Inflammatory macrophage treated with lipopolysaccharide for 1 hour (primary cell): ENCODE measurements around the gene RPS19BP1.
"Not testable (repeated sequence)": the region's sequence is repeated elsewhere in the genome, so short reads cannot be mapped to it uniquely, and the experiment has no call there.

Experiments used
- DNase-seq, 2 donors: peaks; one replicate each; pipeline ENCODE4 v3.0.0-alpha.2; 2020 to 2022

The RPS19BP1 gene

DNA sequence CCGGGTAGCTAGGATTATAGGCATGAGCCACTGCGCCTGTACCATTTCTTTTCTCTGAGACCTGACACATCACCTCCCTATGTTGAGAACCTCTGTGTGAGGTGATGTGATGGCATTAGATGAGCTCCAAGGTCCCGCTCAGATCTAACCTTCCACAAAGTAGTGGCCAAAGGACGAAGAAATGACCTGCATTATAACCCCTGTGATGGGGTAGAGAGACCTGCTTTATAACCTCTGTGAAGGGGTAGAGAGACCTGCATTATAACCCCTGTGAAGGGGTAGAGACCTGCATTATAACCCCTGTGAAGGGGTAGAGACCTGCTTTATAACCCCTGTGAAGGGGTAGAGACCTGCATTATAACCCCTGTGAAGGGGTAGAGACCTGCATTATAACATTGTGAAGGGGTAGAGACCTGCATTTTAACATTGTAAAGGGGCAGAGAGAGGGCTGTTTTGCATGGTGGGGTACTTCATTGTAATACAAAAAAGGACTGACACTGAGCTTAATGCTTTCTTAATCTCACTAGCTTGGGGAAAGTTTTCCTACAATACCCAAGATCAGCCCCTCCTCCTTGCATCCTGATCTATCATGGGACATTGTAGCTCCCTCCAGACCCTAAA lies 21.9 kb downstream of the RPS19BP1 start:
- no peak for DNase-seq

DNA sequence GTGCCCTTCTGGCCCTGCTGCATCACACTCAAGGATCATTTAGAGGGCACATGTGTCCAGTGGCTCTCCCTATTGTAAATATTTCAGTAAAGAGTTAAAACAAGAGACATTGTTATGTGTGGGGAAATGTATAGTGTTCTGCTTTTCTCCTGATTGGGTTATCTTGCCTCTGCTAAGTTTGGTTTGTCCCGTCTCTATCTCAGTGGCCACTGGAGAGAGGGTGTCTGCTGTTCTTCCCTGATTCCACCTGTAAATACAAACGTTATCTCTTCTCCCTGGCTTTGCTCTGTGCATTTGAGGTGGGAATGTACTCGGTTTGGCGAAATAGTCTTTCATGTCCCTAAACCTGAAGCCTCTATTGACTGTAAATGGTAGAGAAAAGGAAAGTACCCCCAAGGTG lies 24.2 kb downstream of the RPS19BP1 start:
- no peak for DNase-seq

DNA sequence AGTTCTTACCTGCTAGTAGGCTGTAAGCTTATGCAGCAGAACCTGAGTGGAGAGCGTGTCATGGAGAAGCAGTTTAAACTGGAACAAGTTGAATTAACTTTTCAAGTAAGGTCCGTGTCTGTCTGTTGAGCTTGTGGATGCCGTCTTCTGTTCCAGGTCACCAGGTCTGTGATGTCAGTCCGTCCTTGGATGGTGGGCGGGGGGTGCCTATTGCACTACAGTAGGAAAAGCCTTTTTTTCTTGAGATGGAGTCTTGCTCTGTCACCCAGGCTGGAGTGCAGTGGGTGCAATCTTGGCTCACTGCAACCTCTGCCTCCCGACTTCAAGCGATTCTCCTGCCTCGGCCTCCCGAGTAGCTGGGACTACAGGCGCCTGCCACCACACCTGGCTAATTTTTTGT lies 25.5 kb downstream of the RPS19BP1 start:
- not testable (repeated sequence) for DNase-seq

DNA sequence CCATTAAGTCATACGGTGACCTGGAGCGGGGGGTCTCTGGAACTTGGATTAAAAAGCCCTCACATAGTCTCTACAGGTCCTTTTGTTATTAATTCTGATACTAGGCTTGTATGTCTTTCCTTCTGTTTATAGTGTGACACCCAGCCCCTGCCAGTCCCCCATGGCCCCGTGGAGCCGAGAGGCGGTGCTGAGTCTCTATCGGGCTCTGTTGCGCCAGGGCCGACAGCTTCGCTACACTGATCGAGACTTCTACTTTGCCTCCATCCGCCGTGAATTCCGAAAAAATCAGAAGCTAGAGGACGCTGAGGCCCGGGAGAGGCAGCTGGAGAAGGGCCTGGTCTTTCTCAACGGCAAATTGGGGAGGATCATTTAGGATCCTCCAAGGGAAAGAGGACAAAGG lies 28.5 kb downstream of the RPS19BP1 start:
- no peak for DNase-seq

DNA sequence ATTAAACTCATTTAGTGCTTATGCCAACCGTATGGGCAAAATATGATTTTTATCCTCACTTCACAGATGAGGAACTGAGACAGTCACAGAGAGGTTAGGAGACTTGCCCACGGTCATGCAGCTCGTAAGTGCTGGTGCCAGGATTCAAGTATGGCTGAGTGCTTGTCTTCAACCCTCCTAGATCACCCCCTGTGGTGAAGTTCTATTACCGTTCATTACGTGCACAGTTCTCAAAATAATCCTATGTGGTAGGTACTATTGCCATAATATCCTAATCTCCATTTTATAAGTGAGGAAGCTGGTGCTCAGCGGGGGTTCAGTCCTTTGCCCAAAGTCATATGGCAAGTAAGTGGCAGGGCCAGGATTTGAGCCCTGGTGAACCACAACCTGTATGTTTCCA lies 28.9 kb downstream of the RPS19BP1 start:
- DNase-seq: no peak

DNA sequence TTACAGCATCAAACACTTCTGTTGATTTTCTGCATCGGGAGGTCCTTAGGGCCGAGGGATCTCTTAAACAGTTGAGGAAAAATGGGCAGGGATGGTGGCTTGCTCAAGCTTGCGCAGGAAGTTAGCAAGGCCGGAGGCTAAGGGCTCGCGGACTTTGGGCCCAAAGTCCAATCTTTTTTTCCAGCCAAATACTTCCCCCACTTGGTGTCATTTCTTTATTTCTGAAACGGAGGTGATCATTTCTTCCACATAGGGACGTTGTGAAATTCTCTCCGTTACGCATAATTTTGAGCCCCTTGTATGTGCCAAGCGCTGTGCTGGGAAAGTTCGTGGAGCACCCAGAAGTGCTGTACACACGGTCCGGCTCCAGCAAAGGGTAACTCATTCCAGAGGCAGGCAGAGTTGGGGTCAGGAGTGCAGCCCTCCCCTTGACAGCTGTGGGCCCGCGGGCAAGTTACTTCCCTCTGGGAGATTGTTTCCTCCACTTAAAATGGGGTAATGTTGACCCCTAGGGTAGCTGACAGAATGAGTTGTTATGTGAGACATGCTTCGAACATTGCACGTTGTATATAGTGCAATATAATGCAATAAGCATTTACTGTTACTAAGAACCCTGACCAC lies 29.6 kb downstream of the RPS19BP1 start:
- DNase-seq: peak in 1 of 2 donors; percentile 22

DNA sequence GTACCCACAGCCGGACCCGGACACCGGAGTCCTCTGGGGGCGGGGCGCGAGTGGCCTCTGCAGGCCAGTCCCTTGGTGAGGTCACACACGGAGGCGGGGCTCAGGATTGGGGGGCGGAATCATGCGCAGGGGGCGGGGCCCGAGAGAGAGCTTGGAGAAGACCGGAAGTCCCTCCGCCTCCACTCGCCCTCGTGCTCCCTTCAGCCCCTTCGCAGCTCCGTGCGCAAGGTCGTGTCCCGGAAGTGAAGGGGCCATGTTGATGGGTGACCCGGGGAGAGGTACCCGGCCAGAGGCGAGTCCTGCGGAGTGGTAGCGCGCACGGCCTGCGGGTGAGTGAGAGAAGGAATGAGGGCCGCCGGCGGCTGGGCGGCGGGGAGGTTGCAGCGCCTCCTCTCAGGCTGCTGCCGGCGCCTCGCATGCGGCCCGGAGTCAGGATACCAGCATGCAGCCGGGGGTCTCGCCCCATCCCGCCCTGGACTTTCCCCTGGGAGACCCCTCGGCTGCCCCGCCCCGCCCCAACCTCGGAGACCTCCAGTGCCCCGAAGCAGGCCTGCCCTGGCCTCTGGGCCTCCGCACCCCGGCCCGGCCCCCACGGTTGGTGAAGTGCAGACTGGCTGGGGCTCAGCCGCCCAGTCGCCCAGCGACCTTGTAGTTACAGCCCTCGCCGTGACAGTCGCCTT lies 30.3 kb downstream of the RPS19BP1 start, which contains the start of gene MIEF1:
Gene MIEF1, plus strand, starts transcription at position 182 of the 680 bp plus-strand sequence. CDS start 9,005 bp downstream, outside the sequence.
- DNase-seq: peak; percentile 96 to 99

DNA sequence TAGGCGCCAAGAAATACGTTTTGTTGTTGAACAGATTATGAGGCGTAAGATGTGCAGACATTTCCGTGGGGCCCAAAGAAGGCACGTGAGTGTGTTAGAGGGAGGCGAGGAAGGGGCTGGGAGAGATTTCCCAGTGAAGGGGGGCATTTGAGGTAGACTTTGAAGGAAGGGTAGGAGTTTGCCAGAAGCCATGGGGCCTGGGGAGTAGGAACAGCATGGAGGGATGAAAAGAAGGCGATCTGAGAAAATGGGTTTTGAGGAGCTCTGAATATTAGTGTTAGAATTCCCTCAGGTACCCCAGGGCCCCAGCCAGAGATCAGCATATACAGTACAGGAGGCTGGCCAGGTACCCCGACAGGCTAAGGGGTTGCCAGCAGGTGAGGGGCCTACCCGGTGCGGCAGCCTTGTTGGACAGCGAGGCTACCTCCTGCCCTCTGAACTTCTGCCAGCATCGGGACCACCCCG lies 30.9 kb downstream of the RPS19BP1 start:
- DNase-seq: no peak

DNA sequence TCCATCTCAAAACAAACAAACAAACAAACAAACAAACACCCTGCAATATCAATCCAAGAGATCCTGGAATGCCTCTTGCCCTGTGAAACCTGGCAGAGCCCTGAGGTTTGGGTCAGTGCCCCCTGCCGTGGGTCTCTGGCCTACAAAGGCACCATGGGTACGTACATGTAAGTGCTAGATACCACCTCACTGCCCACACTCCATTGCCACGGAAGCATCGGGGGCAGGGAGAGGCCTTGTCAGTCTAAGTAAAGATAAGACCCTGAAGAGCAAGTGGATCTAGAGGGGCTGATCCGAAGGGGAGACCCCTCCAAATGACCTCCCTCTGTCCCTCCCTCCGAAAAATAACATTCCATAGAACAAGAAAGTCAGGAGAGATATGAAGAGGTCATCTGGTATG lies 32.4 kb downstream of the RPS19BP1 start:
- no peak for DNase-seq

DNA sequence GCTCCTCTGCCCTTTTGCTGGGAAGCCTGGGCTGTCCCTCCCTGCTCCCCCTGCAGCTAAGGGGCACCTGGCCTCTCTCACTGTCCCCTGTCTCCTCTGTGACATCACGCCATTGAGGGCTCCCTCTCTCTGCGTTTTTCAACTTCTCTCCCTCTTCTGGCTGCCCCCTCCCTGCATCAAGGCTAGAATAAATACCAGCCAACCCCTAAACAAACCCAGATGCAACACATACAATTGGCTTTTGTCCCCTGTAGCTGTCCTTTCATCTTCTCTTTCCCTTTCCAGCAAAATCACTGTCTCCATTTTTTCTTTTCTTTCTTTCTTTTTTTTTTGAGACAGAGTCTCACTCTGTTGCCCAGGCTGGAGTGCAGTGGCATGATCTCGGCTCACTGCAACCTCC lies 33.7 kb downstream of the RPS19BP1 start:
- DNase-seq: no peak

DNA sequence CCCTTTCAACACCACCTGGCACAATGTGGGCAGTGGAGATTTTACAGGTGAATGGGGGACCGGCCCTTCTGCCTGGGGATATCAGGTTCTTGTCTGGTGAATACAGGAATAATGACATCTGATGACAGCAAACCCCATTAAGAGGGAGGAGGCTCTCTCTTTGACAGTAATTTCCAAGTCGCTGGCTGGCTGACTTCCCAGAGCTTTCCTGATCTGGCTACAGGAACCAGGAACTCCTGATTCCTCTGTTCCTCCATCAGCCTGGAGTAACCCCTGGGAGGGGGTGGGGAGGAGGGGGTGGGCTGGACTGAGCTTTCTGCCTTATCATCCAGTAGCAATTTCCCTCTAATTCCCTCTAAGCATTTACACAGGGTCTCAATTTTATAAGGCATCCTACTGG lies 34.2 kb downstream of the RPS19BP1 start:
- no peak for DNase-seq

DNA sequence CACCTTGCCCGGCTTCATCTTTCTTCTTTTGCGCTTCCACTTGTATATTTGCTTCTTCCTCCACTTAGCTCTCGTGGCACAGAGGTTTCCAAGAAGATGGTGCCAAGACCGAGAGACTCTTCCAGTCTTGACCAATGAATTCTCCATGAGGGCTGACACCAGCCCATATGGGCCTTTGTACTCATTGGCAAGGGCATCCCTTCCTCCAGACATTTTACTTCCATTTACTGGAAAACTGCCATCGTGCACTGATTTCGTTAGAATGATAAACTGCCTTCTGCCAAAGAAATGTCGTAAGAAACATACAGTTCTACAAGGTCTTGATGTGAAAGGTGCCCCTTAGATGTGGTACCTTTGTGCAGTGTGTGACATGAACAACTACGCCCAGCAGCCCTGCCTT lies 35.1 kb downstream of the RPS19BP1 start:
- no peak for DNase-seq

DNA sequence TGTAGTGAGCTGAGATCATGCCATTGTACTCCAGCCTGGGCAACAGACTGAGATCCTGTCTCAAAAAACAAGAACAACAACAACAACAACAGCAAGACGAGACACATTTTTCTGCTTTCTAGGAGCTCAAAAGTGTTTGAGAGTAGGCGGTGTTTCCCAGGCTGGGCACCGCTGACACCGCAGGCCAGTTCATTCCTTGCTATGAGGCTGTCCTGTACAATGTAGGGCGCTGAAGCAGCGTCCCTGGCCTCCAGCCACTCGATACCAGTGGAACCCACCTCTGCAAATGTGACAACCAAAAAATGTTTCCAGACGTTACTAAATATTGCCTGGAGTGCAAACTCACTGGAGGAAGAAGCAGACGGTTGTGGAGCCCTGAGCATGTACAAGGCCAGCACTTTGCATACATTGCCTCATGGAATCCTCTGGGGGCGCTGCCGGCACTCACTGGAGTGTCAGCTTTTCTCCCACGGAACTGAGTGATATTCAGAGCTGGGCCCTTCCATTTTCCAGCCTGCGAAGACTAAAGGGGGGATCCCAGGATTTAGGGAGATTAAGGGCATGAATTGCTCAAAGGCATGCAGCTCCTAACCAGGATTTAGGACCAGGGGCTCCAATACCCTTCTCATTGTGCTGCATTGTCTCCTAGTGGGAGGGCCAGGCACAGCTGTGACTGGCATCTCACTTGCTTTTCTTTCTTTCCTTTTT lies 36.3 kb downstream of the RPS19BP1 start:
- DNase-seq: peak; percentile 82 to 85

DNA sequence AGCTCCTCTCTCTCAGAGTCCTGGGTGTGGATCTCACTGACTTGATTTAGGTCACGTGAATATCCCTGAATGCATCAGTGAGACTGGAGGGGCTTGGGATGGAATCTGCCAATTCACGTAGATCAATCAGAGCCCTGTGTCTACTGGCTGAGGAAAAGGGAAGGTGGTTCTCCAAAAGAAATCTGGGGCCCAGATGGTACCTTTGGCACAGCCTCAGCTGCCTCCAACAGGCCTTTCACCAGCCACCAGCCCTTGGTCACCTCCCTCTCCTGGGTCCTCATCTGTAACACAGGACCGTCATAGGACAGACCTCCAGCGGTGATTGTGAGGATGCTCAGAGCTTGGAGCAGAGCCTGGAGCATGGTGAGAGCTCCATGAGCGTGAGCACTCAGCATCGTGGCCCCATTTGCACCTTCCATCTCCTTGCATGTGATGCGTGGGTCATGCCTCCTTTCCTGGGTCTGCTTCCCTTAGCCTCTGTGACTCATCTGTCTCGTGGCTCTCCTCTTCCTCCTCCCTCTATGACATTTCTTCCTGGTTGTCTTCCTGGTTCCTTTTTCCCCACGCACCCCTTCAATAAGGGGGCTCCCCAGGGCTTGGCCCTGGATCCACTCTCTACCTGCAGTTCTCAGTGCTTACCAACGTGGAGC lies 38.0 kb downstream of the RPS19BP1 start:
- peak; percentile 77 to 90 for DNase-seq

DNA sequence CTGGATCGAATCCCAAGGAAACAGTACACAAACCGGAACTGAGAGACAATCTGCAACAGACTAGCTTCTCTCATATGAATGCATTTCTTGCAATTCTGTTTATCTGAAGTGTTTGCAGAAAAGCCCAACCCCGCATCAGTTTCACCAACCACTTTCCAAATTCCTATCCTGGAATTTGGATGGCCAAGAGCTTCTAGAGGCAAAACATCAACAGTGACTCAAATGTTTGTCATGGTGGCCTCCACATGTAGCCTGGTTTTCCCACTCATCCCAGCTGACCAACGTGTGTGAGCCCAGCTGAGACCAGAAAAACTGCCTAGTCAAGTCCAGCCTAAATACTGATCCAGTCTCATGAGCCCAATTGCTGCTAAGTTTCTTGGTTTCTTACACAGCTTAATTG lies 38.8 kb downstream of the RPS19BP1 start:
- peak in 1 of 2 donors; percentile 18 for DNase-seq

DNA sequence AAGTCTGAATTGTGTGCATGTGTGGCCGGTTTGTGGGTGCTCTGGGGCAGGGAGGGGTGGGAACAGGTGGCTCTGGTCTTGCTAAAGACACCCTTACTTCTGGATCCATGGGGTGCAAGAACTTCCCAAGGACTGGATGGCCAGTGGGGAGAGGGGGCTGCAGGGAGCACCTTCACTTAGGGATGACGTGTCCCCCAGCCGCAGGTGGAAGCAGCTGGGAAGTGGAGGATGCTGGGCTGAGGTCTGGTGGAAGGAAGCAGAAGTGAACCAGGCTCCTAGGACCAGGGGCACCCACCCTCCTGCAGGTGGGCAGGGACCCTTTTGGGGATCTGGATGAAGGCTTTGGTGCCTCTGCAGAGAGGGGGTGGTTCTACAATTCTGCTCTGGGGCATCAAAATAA lies 40.4 kb downstream of the RPS19BP1 start:
- no peak for DNase-seq

DNA sequence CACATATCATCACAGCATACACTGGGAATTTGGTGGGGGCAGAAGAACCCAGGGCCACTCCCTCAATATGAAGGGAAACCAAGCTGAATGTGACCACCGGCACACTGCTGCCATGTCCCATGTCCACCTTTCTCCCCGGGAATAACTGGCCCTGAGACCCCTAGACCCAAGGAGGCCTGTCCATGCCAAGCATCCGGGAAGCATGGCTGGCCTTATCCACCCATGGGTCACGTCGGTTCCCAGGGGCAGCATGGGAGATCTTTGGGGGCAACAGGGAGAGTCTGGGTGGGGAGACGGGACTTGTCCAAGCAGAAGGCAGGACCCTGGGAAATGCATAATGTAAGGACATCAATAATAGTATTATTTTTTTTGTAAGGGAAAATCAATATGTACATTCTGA lies 40.9 kb downstream of the RPS19BP1 start:
- DNase-seq: no peak

DNA sequence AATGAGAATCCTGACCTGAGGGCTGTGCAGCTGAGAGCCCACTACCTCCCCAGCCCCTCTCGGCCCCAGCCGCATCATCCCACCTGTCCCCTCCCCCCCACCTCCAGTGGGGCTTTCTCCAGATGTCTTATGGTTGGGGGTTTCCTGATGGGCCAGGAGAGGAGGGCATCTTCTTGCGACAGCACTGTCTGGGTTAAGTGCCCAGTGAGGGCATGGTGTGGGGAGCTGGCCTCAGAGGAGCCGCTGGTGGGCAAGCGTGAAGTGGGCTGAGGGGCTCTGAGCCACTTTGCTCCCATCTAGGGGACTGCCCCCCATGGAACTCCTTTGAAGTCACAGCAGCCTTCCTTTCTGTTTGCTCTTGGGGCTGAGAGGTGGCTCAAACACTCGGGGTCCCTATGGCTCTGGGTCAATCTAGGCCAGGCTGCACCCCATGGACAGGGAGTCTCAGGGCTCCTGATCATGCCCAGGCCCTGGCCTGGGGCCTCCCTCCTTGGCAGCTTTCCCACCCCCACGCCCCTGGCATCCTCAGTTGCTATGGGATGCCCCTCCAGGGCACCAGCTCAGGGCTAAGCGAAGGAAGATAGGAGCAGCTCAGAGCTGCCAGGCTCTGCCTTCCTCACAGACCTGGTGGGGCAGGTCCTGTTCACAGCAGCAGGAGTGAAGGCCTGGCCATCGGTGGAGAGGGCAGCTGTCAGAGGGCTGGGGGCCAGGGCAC lies 41.4 kb downstream of the RPS19BP1 start:
- no peak for DNase-seq

DNA sequence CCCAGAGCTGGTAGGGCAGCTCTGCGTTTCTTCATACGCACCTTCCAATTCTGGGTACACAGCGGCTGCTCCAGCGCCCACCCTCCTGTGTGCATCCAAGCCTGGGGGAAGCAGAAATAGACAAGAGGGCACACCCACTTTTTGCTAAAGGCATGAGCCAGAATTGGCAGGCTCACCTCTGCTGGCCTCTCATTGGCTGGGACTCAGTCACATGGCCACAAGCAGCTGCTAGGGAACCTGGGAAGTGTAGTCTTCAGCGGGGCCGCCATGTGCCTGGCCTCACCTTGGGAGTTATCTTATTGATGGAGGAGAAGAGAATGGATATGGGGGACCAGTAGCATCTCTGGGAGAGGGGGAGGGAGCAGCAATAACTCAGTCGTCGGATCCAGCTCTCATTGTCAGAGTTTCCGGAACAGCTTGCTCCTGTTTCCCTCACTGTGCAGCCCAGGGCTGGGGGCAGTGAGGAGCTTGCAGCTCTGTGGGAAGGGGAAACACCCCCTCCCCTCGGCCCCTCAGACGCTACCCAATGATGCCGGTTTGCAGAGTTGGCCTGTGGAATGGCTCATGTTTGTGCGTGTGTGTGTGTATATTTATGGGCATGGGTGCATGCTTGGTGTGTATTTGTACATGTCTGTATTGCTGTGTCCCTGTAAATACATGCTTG lies 42.3 kb downstream of the RPS19BP1 start:
- peak; percentile 66 to 76 for DNase-seq

DNA sequence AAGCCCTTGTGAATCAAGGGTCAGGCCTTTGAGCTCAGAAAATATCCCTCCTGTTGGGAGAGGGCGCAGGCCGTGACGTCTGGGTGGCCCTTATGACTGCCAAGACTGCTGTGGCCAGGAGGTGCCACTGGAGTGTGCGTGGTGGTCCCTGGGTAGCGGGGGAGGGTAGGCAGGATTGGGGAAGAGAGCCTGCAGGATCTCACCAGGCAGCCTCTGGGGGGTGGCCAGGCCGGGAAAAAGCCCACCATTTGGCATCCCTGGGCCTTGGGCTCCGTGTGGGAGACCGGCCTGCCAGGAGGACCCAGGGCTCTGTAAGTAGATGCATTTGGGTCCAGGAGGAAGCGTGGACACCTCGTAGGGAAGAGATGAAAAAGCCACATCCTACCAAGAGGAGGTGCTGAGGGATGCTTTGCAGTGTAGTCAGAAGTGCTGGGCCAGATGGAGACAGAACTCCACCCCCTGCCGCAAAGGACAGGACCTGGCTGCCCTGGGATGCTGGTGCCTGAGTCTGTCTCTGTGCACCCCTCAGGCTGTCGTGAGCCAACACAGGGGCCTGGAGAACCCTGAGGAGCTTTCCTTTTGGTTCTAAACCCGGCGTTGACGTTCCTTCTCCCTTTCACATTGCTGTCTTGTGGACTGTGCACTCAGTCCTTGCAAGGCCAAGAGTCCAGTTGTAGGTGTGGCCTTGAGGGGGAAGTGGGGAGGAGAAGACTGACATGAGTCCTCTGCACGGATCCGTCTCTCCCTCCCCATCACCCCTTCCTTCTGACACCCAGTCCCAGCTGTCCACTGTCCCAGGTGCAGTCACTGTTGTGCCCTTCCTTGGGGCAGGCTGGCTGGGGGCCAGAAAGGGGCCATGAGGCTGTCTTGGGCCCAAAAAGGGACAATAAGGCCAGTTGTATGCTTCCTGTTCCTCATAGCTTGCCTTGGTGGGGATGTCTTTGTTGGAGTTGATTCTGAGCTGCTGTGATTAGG lies 43.2 kb downstream of the RPS19BP1 start:
- no peak for DNase-seq
